GM18511 (cell line): ENCODE results near the gene PYDC2.

ENCODE experiments used
- ATAC-seq: cut with Tn5 transposase; IDR thresholded peaks from one replicate; pipeline ENCODE4 v1.9.1; 2021; ENCODE audit warnings: mild to moderate bottlenecking, moderate library complexity; ENCODE audit not compliant: unreplicated experiment

The PYDC2 gene

DNA sequence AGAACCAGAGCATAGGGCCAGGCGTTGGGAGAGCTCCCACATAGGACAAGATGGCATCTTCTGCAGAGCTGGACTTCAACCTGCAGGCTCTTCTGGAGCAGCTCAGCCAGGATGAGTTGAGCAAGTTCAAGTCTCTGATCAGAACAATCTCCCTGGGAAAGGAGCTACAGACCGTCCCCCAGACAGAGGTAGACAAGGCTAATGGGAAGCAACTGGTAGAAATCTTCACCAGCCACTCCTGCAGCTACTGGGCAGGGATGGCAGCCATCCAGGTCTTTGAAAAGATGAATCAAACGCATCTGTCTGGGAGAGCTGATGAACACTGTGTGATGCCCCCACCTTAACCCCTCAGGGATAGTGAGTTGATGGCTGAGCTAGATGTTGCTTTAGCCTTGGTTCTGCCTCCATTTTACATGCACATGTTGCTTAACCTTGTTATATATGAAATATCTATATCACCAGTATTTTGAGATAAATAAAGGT lies at the start of gene PYDC2:
Gene PYDC2 (plus strand): TSS at position 51 of the 483 bp plus-strand sequence. CDS start 0 bp downstream, at position 51.
- ATAC-seq = no peak

DNA sequence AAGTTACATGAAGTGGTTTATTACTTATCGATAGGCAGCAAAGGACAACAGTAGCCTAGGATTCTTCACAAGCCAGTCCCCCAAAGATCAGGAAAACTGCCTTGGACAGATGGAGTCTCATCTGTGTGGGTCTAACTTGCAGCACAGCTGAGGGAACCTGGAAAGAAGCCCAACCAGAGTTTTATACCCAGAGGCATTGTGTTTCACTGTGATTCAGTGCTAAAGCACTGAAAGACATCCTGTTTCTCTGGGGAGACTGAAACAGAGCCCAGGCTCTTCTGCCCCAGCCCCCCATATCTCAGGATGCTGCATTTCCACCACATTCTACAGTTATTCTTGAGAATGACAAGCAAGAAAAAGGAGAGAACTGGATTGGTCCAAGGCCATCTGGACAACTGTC lies 48.2 kb upstream of the PYDC2 start:
- no peak for ATAC-seq

GRCh38 chr3:191414286-191414685 lies 46.7 kb upstream of the PYDC2 start:
- ATAC-seq = no peak

DNA sequence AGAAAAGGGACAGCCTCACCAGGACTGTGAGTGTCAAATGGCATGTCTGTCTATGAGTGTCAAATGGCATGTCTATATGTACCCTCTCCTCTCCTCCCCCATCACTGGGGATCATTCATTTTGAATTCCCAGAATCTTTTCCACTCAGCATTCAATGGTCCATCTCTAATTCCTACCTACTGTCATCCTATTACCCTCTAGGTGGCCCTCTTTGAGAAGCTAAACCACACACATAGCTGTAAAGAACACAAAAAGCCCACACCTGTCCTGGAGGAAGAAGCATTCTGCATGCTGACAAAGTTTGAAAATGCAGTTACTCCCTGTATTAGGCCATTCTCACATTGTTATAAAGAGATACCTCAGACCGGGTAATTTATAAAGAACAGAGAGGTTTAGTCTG lies 46.2 kb upstream of the PYDC2 start:
- ATAC-seq = no peak

DNA sequence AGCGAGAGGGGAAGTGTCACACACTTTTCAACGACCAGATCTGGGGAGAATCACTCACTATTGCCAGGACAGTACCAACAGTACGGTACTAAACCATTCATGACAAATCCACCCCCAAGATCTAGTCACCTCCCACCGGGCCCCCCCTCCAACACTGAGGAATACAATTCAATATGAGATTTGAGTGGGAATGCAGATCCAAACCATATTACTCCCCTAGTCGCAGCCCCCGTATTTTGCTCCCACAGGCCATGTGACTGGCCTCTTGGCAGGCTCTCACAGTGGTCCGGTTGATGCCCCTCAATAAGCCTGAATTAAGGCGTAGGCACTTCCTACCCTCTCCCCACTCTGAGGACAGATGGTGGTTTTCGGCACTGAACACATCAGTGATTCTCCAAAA lies 45.4 kb upstream of the PYDC2 start:
- no peak for ATAC-seq

DNA sequence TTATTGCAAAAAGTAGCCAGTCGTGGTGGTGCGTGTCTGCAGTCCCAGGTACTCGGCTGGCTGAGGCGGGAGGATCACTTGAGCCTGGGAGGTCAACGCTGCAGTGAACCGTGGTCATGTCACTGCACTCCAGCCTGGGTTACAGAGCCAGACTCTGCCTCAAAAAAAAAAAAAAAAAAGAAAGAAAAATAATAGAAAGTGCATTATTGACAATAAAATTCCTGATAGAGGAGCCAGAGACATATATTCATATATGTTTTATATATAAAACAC lies 43.6 kb upstream of the PYDC2 start:
- no peak for ATAC-seq

- ATAC-seq = no peak
Observed at GRCh38 chr3:191420771-191421170, 40.2 kb upstream of the PYDC2 start.

- no peak for ATAC-seq
Observed at GRCh38 chr3:191424881-191425280, 36.1 kb upstream of the PYDC2 start.

DNA sequence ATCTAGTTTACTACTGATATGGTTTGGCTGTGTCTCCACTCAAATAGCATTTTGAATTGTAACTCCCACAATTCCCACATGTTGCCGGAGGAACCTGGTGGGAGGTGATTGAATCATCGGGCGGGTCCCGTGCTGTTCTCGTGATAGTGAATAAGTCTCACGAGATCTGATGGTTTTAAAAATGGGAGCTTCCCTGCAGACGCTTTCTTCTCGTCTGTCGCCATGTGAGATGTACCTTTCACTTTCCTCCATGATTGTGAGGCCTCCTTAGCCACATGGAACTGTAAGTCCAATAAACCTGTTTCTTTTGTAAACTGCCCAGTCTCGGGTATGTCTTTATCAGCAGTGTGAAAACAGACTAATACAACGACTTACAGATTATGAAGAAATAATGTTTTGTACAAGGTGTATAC lies 35.6 kb upstream of the PYDC2 start:
- no peak for ATAC-seq

DNA sequence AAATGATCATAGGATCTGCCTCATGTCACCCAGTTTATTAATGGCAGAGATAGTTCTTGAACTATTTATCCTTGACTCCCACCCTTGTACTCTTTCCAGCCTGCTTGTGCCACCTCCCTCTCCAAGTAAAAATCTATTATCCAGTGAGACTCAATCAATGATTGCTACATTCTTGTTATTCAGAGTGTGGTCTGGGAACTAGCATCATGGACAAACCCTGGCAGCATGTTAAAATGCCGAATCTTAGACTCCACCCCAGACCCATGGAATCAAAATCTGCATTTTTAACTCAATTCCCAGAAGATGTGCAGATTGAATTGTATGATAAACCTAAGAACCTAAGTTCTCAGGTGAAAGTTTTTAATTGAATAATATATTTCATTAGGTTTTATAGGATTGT lies 34.7 kb upstream of the PYDC2 start:
- no peak for ATAC-seq

DNA sequence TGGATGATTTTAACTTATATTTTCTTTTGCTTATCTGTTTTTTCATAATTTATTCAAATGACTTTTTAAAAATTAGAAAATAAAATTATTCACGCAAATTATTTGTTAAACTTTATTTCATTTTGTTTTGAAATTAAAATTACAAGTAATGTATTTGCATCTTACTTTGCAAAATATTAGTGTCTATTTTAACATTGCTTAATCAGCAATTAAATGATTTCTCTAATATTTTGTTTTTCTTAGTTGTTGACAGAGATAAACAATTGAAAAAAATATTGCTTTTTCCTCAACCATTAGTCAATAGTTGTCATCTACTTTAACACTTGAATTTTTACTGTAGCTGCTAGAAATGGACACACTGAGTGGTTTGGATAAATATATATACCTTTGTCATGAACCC lies 32.8 kb upstream of the PYDC2 start:
- no peak for ATAC-seq

DNA sequence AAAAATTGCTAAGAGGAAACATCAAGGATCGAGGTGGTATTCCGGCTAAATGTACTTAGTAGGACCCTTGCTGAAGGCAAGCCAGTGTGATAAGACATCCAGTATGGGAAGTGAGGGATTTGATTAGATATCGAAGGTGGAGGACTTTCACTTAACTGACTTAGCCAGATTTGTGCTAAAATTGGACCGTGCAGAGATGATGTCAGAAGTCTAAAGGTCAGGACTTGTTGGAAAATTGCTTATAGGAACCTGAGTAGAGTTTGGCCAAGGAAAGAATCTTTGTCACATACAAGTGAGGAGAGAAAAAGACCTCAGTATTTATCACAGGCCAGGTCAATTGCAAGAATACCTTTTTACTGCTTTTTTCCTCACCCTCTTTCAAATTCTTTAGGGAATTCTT lies 30.9 kb upstream of the PYDC2 start:
- ATAC-seq = no peak

DNA sequence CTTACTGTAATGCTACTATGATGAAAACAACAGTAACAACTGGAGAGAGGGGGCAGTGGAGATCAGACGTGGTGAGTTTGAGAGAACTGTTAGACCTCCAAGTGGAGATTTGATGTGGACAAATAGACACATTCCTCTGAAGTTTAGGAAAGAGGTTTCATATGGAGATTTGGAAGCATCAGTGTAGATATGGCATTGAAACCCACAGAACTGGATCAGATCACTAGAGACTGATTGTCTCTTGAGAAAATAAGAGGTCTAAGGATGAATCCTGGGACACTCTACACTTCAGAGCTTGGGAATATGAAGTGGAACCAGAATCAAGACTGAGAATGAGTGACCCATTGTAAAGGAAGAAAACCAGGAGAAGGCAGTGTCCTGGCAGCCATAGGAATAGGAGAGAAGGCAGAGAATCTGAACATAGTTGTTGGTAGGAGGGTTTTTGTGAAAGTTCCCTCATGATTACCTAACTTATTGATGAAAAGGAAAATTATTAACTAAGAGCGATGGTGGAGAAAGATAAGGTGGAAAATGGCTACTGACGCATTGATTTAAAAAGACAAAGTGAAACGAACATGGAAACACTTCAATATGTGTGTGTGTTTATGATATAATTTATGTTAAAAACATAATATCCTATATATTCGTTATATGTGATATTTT lies 29.7 kb upstream of the PYDC2 start:
- no peak for ATAC-seq

DNA sequence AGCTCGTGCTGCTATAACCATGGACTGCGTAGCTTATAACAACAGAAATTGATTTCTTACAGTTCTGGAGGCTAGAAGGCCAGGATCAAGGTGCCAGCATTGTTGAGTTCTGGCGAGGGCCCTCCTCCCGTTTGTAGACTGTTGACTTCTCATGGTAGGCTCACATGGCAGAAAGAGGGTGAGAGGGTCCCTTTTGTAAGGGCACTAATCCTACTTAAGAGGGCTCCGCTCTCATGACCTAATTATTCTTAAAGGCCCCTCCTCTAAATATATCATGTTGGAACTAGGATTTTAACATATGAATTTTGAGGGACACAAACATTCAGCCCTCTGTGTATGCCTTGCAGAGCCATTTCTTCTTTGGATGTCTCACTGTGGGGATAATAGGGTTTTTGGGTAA lies 28.8 kb upstream of the PYDC2 start:
- ATAC-seq = no peak

- no peak for ATAC-seq
Observed at GRCh38 chr3:191434024-191434423, 26.9 kb upstream of the PYDC2 start.

GRCh38 chr3:191435981-191436380 lies 25.0 kb upstream of the PYDC2 start:
- no peak for ATAC-seq

DNA sequence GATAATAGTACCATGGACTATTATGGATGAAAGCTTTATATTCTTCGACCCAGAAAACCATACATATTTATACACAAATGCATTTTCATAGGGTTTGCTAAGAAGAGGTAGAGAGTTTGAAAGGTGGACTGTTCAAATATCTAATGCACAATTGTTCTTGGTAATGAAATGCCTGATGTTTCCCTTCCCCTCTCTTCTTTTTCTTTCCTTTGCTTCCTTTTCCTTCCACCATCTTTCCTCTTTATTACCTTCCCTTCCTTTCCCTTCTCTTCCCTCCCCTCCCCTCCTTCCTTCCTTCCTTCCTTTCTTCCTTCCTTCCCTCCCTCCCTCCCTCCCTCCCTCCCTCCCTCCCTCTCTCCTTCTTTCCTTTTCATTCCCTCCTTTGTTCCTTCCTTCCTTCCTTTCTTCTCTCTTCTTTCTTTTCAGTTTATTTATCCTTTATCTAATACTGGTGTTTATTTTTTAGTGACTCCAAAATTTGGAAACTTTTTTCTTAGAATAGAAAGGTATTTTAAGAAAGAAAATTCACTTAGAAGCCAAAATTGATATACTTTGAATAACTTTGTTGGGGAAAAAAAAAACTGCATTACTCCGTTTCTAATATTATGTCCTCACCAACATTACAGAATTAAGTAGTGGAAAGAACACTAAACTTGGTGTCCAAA lies 22.7 kb upstream of the PYDC2 start:
- no peak for ATAC-seq

- ATAC-seq = no peak
Observed at GRCh38 chr3:191440532-191440931, 20.4 kb upstream of the PYDC2 start.

GRCh38 chr3:191441687-191442086 lies 19.3 kb upstream of the PYDC2 start:
- ATAC-seq = no peak

DNA sequence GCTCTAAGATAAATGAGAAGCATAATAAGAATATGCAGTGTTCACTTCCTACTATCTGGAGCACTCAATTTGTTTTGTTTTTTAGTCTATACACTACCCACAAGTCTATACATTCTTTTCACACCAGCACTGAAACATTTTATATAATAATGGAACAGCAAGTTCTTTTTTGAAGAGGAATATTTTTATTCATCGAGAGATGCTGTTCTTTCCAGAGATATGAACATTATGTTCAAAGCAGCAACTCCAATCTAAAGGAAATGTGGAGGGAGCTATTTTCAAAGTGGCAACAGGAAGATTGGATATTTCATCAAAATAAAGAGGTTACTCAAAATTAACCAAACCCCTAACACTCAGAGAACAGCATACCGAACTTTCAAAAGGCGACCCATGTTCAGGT lies 16.4 kb upstream of the PYDC2 start:
- no peak for ATAC-seq

GRCh38 chr3:191449256-191449655 lies 11.7 kb upstream of the PYDC2 start:
- ATAC-seq = no peak

DNA sequence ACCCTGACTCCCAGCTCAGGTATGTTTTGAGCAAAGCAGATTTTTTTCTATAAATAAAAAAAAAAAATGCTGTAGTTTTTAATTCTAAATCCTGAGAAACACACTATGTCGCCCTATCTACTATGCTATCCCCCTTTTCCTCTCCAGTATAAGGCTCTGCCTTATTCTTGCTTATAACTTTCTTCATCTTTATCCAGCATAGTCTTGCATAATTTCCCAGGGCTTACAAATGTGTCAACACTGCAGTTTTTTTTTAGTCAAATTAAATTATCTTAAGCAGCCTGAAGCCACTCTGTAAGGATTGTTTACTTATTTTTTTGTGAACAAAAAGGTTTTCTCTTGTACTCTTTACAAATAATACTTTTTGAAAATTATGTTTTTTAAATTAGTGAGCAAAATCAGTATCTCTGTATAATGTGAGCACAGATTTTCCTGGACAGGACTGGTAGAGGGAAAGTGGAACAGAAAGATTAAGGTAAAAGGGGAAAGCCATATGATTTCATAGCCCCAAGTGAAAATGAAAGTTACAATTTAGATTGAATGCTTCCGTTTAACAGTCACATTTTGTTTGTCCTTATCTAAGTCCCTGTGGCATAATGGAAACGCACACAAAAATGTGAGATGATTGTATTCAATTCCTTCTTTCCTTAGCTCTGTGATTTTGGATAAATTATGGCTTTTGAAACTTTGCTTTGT lies 5.6 kb upstream of the PYDC2 start:
- ATAC-seq = peak; percentile 55
